PC-3 (cell line): Measurements from ENCODE around the gene PABPC1L. TPM values are rescaled to one million over a fixed set of nuclear protein-coding genes. Genes with fewer than 3 reads are reported as not detected.

Source experiments
- ATAC-seq: fragments of 200-7000 bp; cut with Tn5 transposase; 2 replicates; pipeline ENCODE4 v1.9.1; 2020; ENCODE audit warnings: mild to moderate bottlenecking, moderate library complexity
- BruUV-seq: library from RNA; stranded (reverse); fragments of 400-500 nt; replicated peaks from 2 replicates; lab custom pipeline; 2021; lab: Mats Ljungman, UMichigan
- CTCF ChIA-PET: fragments of 300-600 bp; sonication (Branson Sonifier 250); formaldehyde crosslinking; loops from one replicate; lab custom pipeline; 2022; ENCODE audit warnings: antibody characterized with exemption; lab: Charles Lee
- POLR2A ChIA-PET: fragments of 300-600 bp; sonication (Branson Sonifier 250); formaldehyde crosslinking; loops from one replicate; lab custom pipeline; 2022; ENCODE audit warnings: antibody characterized with exemption; ENCODE audit not compliant: unreplicated experiment; lab: Charles Lee
- DNase-seq: peaks from one replicate; pipeline ENCODE4 v3.0.0-alpha.2; 2015
- H2AFZ ChIP-seq: fragments of 300-600 bp; sonication (generic); 2 replicates; pipeline ENCODE4 v1.6.0; 2016; ENCODE audit warnings: antibody characterized with exemption, low read length
- H3F3A ChIP-seq: fragments of 300-600 bp; sonication (generic); one replicate; pipeline ENCODE4 v1.6.0; 2017; ENCODE audit warnings: antibody characterized with exemption, low read length, control low read depth, mild to moderate bottlenecking; ENCODE audit not compliant: unreplicated experiment
- H3K27ac ChIP-seq: fragments of 300-600 bp; sonication (generic); 2 replicates; pipeline ENCODE4 v1.5.1; 2016; ENCODE audit warnings: mild to moderate bottlenecking, low read length
- H3K27me3 ChIP-seq: fragments of 300-600 bp; sonication (generic); 2 replicates; pipeline ENCODE4 v1.6.1; 2016; ENCODE audit warnings: low read length, mixed read lengths
- H3K36me3 ChIP-seq: fragments of 300-600 bp; sonication (generic); 2 replicates; pipeline ENCODE4 v1.6.1; 2016; ENCODE audit warnings: low read depth, mixed run types, low read length, mixed read lengths
- H3K4me1 ChIP-seq: fragments of 300-600 bp; sonication (generic); 2 replicates; pipeline ENCODE4 v1.5.1; 2016; ENCODE audit warnings: low read length; ENCODE audit not compliant: insufficient read depth
- H3K4me2 ChIP-seq: fragments of 300-600 bp; sonication (generic); 2 replicates; pipeline ENCODE4 v1.6.0; 2016; ENCODE audit warnings: low read length
- H3K4me3 ChIP-seq: fragments of 300-600 bp; sonication (generic); 2 replicates; pipeline ENCODE4 v1.5.1; 2016; ENCODE audit warnings: mild to moderate bottlenecking, low read length, mixed read lengths
- H3K79me2 ChIP-seq: fragments of 300-600 bp; sonication (generic); 2 replicates; pipeline ENCODE4 v1.6.1; 2017; ENCODE audit warnings: low read length, mixed read lengths
- H3K9ac ChIP-seq: fragments of 300-600 bp; sonication (generic); 2 replicates; pipeline ENCODE4 v1.6.0; 2016; ENCODE audit warnings: mild to moderate bottlenecking, low read length
- H3K9me2 ChIP-seq: fragments of 300-600 bp; sonication (generic); replicated peaks from 2 replicates; pipeline ENCODE4 v1.6.1; 2016; ENCODE audit warnings: mixed run types, low read length, mixed read lengths
- H3K9me3 ChIP-seq: fragments of 300-600 bp; sonication (generic); 2 replicates; pipeline ENCODE4 v1.6.1; 2016; ENCODE audit warnings: low read length, mixed read lengths
- H4K20me1 ChIP-seq: fragments of 300-600 bp; sonication (generic); 2 replicates; pipeline ENCODE4 v1.6.1; 2016; ENCODE audit warnings: low read length, mixed read lengths
- EZH2 ChIP-seq: fragments of 300-600 bp; sonication (generic); IDR thresholded peaks from one replicate; pipeline ENCODE4 v1.6.1; 2017; ENCODE audit warnings: antibody characterized with exemption, mild to moderate bottlenecking, low read length; ENCODE audit not compliant: unreplicated experiment
- EZH2phosphoT487 ChIP-seq: fragments of 300-600 bp; sonication (generic); IDR thresholded peaks from 2 replicates; pipeline ENCODE4 v1.6.1; 2018; ENCODE audit warnings: mild to moderate bottlenecking, antibody characterized with exemption, low read length, borderline replicate concordance
- intact Hi-C: fragments of 100-400 bp; cut with micrococcal nuclease; formaldehyde crosslinking; loops from 2 replicates; pipeline ENCODE4 v1.9.0; 2023
- total RNA-seq: library from RNA; depleted of rRNA; stranded (reverse); fragments of >200 nt; gene quantifications from 2 replicates; pipeline ENCODE4 v1.2.3, GENCODE V29; 2014; rRNA removed
- TF ChIP-seq, protein P1 (sequence below): fragments of 300-600 bp; sonication (generic); conservative IDR thresholded peaks from 2 replicates; pipeline ENCODE4 v1.5.1; 2017; ENCODE audit warnings: antibody characterized with exemption, low read depth, mild to moderate bottlenecking, low read length

The PABPC1L gene
- total RNA-seq, 1 experiment from 2014 or later, result 32.0 TPM

DNA sequence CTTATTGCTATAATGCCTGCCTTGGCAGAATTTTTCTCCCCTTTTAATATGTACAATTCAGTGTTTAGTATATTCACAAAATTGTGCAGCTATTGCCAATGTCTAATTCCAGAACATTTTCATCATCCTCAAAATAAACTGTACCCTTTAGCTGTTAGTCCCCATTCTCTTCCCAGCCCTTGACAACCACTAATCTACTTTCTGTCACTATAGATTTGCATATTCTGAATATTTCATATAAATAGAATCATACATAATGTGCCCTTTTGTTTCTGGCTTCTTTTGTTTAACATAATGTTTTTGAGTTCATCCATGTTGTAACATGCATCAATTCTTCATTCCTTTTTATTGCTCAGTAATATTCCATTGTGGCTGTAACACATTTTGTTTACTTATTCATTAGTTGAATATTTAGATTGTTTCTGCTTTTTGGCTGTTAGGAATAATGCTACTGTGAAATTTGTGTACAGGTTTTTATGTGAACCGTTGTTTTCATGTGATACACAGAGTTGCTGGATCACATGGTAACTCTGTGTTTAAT, 78.8 kb downstream of the PABPC1L start:
- TF ChIP-seq EZH2phosphoT487 (no peak), EZH2 (no peak)
- TF ChIP-seq, protein P1, sequence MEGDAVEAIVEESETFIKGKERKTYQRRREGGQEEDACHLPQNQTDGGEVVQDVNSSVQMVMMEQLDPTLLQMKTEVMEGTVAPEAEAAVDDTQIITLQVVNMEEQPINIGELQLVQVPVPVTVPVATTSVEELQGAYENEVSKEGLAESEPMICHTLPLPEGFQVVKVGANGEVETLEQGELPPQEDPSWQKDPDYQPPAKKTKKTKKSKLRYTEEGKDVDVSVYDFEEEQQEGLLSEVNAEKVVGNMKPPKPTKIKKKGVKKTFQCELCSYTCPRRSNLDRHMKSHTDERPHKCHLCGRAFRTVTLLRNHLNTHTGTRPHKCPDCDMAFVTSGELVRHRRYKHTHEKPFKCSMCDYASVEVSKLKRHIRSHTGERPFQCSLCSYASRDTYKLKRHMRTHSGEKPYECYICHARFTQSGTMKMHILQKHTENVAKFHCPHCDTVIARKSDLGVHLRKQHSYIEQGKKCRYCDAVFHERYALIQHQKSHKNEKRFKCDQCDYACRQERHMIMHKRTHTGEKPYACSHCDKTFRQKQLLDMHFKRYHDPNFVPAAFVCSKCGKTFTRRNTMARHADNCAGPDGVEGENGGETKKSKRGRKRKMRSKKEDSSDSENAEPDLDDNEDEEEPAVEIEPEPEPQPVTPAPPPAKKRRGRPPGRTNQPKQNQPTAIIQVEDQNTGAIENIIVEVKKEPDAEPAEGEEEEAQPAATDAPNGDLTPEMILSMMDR, result no peak
- no peaks in the 10 kb centered on the region for H3K9me3 ChIP-seq
- H3K27ac ChIP-seq, result no peak overlapping the region
- H3K4me2 ChIP-seq, result no peak overlapping the region
- no peaks in the 10 kb centered on the region for H4K20me1 ChIP-seq
- H3K9ac ChIP-seq, result no peak overlapping the region
- H3F3A ChIP-seq, result no peaks in the 10 kb centered on the region
- ATAC-seq, result no peak
- intact Hi-C loops, result no loop called here
- CTCF ChIA-PET, result no interaction called here
- H2AFZ ChIP-seq, result no peak overlapping the region
- H3K4me1 ChIP-seq, result peaks cover 10% of the 10 kb centered on the region
- POLR2A ChIA-PET, result no interaction called here
- H3K27me3 ChIP-seq, result no peaks in the 10 kb centered on the region
- H3K79me2 ChIP-seq, result peaks cover 16% of the 10 kb centered on the region; the same call in 1 of the 2 replicates
- H3K4me3 ChIP-seq, result no peak overlapping the region
- no TSS peak for BruUV-seq
- DNase-seq, result no peak
- no peaks in the 10 kb centered on the region for H3K9me2 ChIP-seq
- peaks cover 17% of the 10 kb centered on the region for H3K36me3 ChIP-seq

Other genes starting within 250 kb of the PABPC1L start
- 0.26 TPM in 1 of 2 replicates, not detected in the other for gene CCN5, start 194.7 kb upstream of the PABPC1L start, total RNA-seq
- 2.8 and 3.0 TPM in 2 replicates for gene KCNK15, start 164.2 kb upstream of the PABPC1L start, total RNA-seq
- gene RIMS4, start 99.5 kb upstream of the PABPC1L start, total RNA-seq, result 0.04 and 0.17 TPM in 2 replicates
- 116 and 118 TPM in 2 replicates for gene YWHAB, start 24.4 kb upstream of the PABPC1L start, total RNA-seq
- 103 and 120 TPM in 2 replicates for gene TOMM34, start 50.3 kb downstream of the PABPC1L start, total RNA-seq
- gene STK4, start 56.5 kb downstream of the PABPC1L start, total RNA-seq, result 18.6 and 20.6 TPM in 2 replicates
- gene KCNS1, start 191.1 kb downstream of the PABPC1L start, total RNA-seq, result not detected in 2 replicates
- not detected in 2 replicates for gene WFDC5, start 205.1 kb downstream of the PABPC1L start, total RNA-seq
- gene WFDC12, start 214.4 kb downstream of the PABPC1L start, total RNA-seq, result not detected in 2 replicates